Measurements from ENCODE around the gene ARHGAP10.

- TF ChIP-seq POLR2AphosphoS5 (IDR thresholded peaks at IDR 0.05; ENCODE audit: borderline replicate concordance, low read depth, low read length) = no peak
- no peak for TF ChIP-seq EZH2 (IDR thresholded peaks at IDR 0.05)
These were observed 316.7 kb downstream of the ARHGAP10 start for GRCh38 chr4:148048598-148048997.
